ENCODE results near the gene TMPRSS11E. TPM values are rescaled to one million over a fixed set of nuclear protein-coding genes. Genes with fewer than 3 reads are reported as not detected.

TMPRSS11E gene
- polyA plus RNA-seq, 2 donors: 227 to 455 TPM

DNA sequence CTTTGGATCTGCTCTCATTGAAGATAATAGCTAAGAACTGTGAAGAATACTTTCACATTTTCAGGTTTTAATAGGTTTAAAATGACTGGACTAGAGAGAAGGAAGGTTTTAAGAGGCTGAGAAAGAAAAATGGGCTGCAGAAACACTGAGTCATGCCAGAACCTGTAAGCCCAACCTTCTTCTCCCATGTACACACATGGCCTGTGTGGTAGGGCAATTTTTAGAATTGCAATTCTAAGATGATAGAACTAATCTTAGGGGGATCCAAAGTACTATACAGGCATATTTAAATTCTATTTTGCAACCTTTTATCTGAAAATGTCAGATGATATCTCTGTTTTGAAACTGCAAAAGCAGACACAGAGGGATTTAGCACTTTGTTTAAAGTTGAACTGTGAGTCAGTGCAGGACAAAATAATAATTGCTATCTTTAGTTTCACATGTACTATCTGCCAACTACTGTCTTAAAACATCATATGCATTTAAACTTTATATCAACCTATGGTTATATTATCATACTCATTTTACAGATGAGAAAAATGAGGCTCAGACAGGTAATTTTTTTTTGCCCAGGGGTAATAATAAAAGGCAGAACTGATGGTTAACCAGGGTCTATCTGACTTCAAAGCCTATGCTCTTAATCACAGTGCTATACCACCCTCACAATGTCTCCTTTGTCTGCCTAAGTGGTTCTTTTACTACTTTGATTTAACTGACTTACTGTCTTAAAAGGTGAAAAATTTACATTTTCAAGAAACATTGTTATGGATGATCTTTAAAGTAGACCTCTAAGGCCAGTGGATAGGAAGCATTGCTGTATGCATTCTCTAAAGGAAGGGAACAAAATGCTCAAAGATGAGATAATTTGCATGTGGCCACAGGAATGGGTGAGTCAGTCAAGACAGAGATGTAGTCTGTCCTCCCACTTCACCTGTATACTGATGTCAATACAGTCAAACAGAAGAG is 4.3 kb downstream of the TMPRSS11E start:
- peak overlapping the region; percentile 22 to 63 for H3K27ac ChIP-seq (ENCODE audit: low read depth in 2 of 2, low read length in 1 of 2)
- H3K27me3 ChIP-seq (ENCODE audit: control insufficient read depth in 1 of 2, insufficient read depth in 2 of 2, low read length in 2 of 2): no peaks in the 10 kb centered on the region
- no peaks in the 10 kb centered on the region for H3K4me1 ChIP-seq (ENCODE audit: control insufficient read depth in 2 of 2, insufficient read depth in 2 of 2, low read length in 1 of 2)
- H3K4me3 ChIP-seq (ENCODE audit: low read depth in 1 of 2, low read length in 2 of 2): peak overlapping the region in 1 of 2 donors; percentile 57
- no peaks in the 10 kb centered on the region for H3K36me3 ChIP-seq (ENCODE audit: control insufficient read depth in 2 of 2, insufficient read depth in 2 of 2, low read length in 1 of 2)
- H3K9me3 ChIP-seq (ENCODE audit: control insufficient read depth in 2 of 2, insufficient read depth in 1 of 2, low read depth in 1 of 2, low read length in 1 of 2): no peaks in the 10 kb centered on the region

- WGBS, 2 donors: 70 to 76% methylated on average over 7 of the region's 7 CpGs
- Histone ChIP-seq H3K9me3 (ENCODE audit: control insufficient read depth in 2 of 2, insufficient read depth in 1 of 2, low read depth in 1 of 2, low read length in 1 of 2) (no peaks in the 10 kb centered on the region), H3K27me3 (ENCODE audit: control insufficient read depth in 1 of 2, insufficient read depth in 2 of 2, low read length in 2 of 2) (no peaks in the 10 kb centered on the region), H3K4me3 (ENCODE audit: low read depth in 1 of 2, low read length in 2 of 2) (no peak overlapping the region), H3K27ac (ENCODE audit: low read depth in 2 of 2, low read length in 1 of 2) (no peak overlapping the region), H3K36me3 (ENCODE audit: control insufficient read depth in 2 of 2, insufficient read depth in 2 of 2, low read length in 1 of 2) (no peaks in the 10 kb centered on the region), H3K4me1 (ENCODE audit: control insufficient read depth in 2 of 2, insufficient read depth in 2 of 2, low read length in 1 of 2) (no peaks in the 10 kb centered on the region)
Observed at GRCh38 chr4:68460085-68460484, 12.8 kb downstream of the TMPRSS11E start.

DNA sequence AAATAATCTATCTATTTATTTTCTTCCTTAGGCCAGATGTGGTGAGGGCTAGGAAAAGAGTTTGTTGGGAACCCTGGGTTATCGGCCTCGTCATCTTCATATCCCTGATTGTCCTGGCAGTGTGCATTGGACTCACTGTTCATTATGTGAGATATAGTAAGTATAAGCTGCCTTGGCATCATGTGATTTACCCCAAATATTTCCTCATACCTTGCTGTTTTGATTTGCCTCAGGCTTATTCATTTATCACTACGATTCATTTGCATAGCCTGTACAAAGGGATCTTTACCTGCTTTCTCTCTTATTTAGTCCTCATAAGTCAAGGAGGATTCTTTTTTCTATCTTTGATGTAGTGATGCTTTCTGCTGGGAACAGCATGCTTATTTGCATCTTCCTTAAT is 14.5 kb downstream of the TMPRSS11E start:
- WGBS, 2 donors: 72 to 75% methylated on average over 3 of the region's 3 CpGs
- Histone ChIP-seq H3K4me3 (ENCODE audit: low read depth in 1 of 2, low read length in 2 of 2) (no peak overlapping the region), H3K9me3 (ENCODE audit: control insufficient read depth in 2 of 2, insufficient read depth in 1 of 2, low read depth in 1 of 2, low read length in 1 of 2) (no peaks in the 10 kb centered on the region), H3K4me1 (ENCODE audit: control insufficient read depth in 2 of 2, insufficient read depth in 2 of 2, low read length in 1 of 2) (no peaks in the 10 kb centered on the region), H3K36me3 (ENCODE audit: control insufficient read depth in 2 of 2, insufficient read depth in 2 of 2, low read length in 1 of 2) (no peaks in the 10 kb centered on the region), H3K27me3 (ENCODE audit: control insufficient read depth in 1 of 2, insufficient read depth in 2 of 2, low read length in 2 of 2) (no peaks in the 10 kb centered on the region), H3K27ac (ENCODE audit: low read depth in 2 of 2, low read length in 1 of 2) (no peak overlapping the region)

- 88 to 91% methylated on average over 2 of the region's 2 CpGs for WGBS, 2 donors
- Histone ChIP-seq H3K27me3 (ENCODE audit: control insufficient read depth in 1 of 2, insufficient read depth in 2 of 2, low read length in 2 of 2) (no peaks in the 10 kb centered on the region), H3K9me3 (ENCODE audit: control insufficient read depth in 2 of 2, insufficient read depth in 1 of 2, low read depth in 1 of 2, low read length in 1 of 2) (no peaks in the 10 kb centered on the region), H3K4me1 (ENCODE audit: control insufficient read depth in 2 of 2, insufficient read depth in 2 of 2, low read length in 1 of 2) (no peaks in the 10 kb centered on the region), H3K36me3 (ENCODE audit: control insufficient read depth in 2 of 2, insufficient read depth in 2 of 2, low read length in 1 of 2) (no peaks in the 10 kb centered on the region), H3K4me3 (ENCODE audit: low read depth in 1 of 2, low read length in 2 of 2) (no peak overlapping the region), H3K27ac (ENCODE audit: low read depth in 2 of 2, low read length in 1 of 2) (no peak overlapping the region)
Observed at GRCh38 chr4:68462691-68463090, 15.4 kb downstream of the TMPRSS11E start.

DNA sequence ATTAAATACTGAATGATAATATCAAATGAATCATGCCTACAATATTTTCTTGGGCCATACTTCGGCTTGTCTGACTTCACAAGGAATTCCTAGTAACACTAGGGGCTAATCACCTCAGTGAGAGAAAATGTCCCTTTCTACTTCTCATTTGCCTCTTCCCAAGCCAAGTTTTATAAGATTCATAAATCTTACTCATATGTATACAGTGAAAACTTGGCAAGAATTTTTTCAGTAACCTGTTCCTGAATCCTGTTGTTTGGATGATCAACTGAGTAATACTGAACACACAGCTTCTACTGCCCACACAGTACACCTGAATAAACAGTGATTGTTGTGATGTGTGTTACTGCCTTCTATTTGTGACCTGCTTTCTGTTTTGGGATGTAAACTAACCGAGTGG is 16.5 kb downstream of the TMPRSS11E start:
- Histone ChIP-seq H3K27ac (ENCODE audit: low read depth in 2 of 2, low read length in 1 of 2) (no peak overlapping the region), H3K4me3 (ENCODE audit: low read depth in 1 of 2, low read length in 2 of 2) (no peak overlapping the region), H3K9me3 (ENCODE audit: control insufficient read depth in 2 of 2, insufficient read depth in 1 of 2, low read depth in 1 of 2, low read length in 1 of 2) (no peaks in the 10 kb centered on the region), H3K36me3 (ENCODE audit: control insufficient read depth in 2 of 2, insufficient read depth in 2 of 2, low read length in 1 of 2) (no peaks in the 10 kb centered on the region), H3K27me3 (ENCODE audit: control insufficient read depth in 1 of 2, insufficient read depth in 2 of 2, low read length in 2 of 2) (no peaks in the 10 kb centered on the region), H3K4me1 (ENCODE audit: control insufficient read depth in 2 of 2, insufficient read depth in 2 of 2, low read length in 1 of 2) (no peaks in the 10 kb centered on the region)
- WGBS, 2 donors: 26 to 43% methylated on average over 2 of the region's 2 CpGs

- Histone ChIP-seq H3K4me3 (ENCODE audit: low read depth in 1 of 2, low read length in 2 of 2) (no peak overlapping the region), H3K4me1 (ENCODE audit: control insufficient read depth in 2 of 2, insufficient read depth in 2 of 2, low read length in 1 of 2) (no peaks in the 10 kb centered on the region), H3K27me3 (ENCODE audit: control insufficient read depth in 1 of 2, insufficient read depth in 2 of 2, low read length in 2 of 2) (no peaks in the 10 kb centered on the region), H3K27ac (ENCODE audit: low read depth in 2 of 2, low read length in 1 of 2) (no peak overlapping the region), H3K9me3 (ENCODE audit: control insufficient read depth in 2 of 2, insufficient read depth in 1 of 2, low read depth in 1 of 2, low read length in 1 of 2) (no peaks in the 10 kb centered on the region), H3K36me3 (ENCODE audit: control insufficient read depth in 2 of 2, insufficient read depth in 2 of 2, low read length in 1 of 2) (no peaks in the 10 kb centered on the region)
- WGBS, 2 donors: 73 to 75% methylated on average over 1 of the region's 1 CpG
Observed at GRCh38 chr4:68465058-68465457, 17.8 kb downstream of the TMPRSS11E start.

GRCh38 chr4:68466185-68466584 is 18.9 kb downstream of the TMPRSS11E start:
- Histone ChIP-seq H3K4me3 (ENCODE audit: low read depth in 1 of 2, low read length in 2 of 2) (no peak overlapping the region), H3K36me3 (ENCODE audit: control insufficient read depth in 2 of 2, insufficient read depth in 2 of 2, low read length in 1 of 2) (no peaks in the 10 kb centered on the region), H3K27me3 (ENCODE audit: control insufficient read depth in 1 of 2, insufficient read depth in 2 of 2, low read length in 2 of 2) (no peaks in the 10 kb centered on the region), H3K9me3 (ENCODE audit: control insufficient read depth in 2 of 2, insufficient read depth in 1 of 2, low read depth in 1 of 2, low read length in 1 of 2) (no peaks in the 10 kb centered on the region), H3K4me1 (ENCODE audit: control insufficient read depth in 2 of 2, insufficient read depth in 2 of 2, low read length in 1 of 2) (no peaks in the 10 kb centered on the region), H3K27ac (ENCODE audit: low read depth in 2 of 2, low read length in 1 of 2) (no peak overlapping the region)
- 85 to 91% methylated on average over 2 of the region's 2 CpGs for WGBS, 2 donors

DNA sequence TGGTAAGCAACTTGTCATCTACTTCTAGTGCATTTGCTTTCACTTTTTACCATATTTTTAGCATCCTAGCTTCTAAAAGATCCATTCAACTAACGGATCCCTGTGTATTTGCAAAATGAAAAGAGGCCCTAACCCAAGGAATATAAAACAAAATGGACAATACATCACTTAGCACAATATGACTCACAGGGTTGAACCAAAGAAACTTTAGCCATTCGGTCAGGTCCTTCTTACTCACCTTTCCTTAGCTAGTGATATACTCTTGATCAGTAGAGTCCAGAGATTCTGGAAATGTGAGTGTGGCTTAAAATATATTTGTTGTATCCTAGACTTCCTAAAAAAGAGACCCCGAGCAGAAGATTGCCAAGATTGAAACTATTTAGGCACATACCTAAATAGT is 19.5 kb downstream of the TMPRSS11E start:
- Histone ChIP-seq H3K36me3 (ENCODE audit: control insufficient read depth in 2 of 2, insufficient read depth in 2 of 2, low read length in 1 of 2) (no peaks in the 10 kb centered on the region), H3K4me3 (ENCODE audit: low read depth in 1 of 2, low read length in 2 of 2) (no peak overlapping the region), H3K4me1 (ENCODE audit: control insufficient read depth in 2 of 2, insufficient read depth in 2 of 2, low read length in 1 of 2) (no peaks in the 10 kb centered on the region), H3K27ac (ENCODE audit: low read depth in 2 of 2, low read length in 1 of 2) (no peak overlapping the region), H3K9me3 (ENCODE audit: control insufficient read depth in 2 of 2, insufficient read depth in 1 of 2, low read depth in 1 of 2, low read length in 1 of 2) (no peaks in the 10 kb centered on the region), H3K27me3 (ENCODE audit: control insufficient read depth in 1 of 2, insufficient read depth in 2 of 2, low read length in 2 of 2) (no peaks in the 10 kb centered on the region)
- WGBS, 2 donors: 76 to 79% methylated on average over 3 of the region's 3 CpGs

GRCh38 chr4:68469482-68469881 is 22.2 kb downstream of the TMPRSS11E start:
- no peaks in the 10 kb centered on the region for H3K36me3 ChIP-seq (ENCODE audit: control insufficient read depth in 2 of 2, insufficient read depth in 2 of 2, low read length in 1 of 2)
- H3K4me1 ChIP-seq (ENCODE audit: control insufficient read depth in 2 of 2, insufficient read depth in 2 of 2, low read length in 1 of 2): no peaks in the 10 kb centered on the region
- no peak overlapping the region for H3K27ac ChIP-seq (ENCODE audit: low read depth in 2 of 2, low read length in 1 of 2)
- no peak overlapping the region for H3K4me3 ChIP-seq (ENCODE audit: low read depth in 1 of 2, low read length in 2 of 2)
- H3K9me3 ChIP-seq (ENCODE audit: control insufficient read depth in 2 of 2, insufficient read depth in 1 of 2, low read depth in 1 of 2, low read length in 1 of 2): no peaks in the 10 kb centered on the region
- H3K27me3 ChIP-seq (ENCODE audit: control insufficient read depth in 1 of 2, insufficient read depth in 2 of 2, low read length in 2 of 2): no peaks in the 10 kb centered on the region

DNA sequence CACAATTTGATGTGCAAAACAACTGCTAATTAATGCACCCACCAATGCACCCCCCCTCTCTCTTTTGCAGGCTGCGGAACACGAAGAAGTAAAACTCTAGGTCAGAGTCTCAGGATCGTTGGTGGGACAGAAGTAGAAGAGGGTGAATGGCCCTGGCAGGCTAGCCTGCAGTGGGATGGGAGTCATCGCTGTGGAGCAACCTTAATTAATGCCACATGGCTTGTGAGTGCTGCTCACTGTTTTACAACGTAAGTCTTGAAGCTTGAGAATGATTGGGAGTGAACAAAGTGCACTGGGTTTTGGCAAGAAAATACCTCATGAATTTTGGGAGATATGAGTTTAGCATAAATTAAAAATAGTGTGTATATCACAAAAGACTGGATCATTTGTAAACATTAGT is 28.9 kb downstream of the TMPRSS11E start:
- Histone ChIP-seq H3K27ac (ENCODE audit: low read depth in 2 of 2, low read length in 1 of 2) (no peak overlapping the region), H3K9me3 (ENCODE audit: control insufficient read depth in 2 of 2, insufficient read depth in 1 of 2, low read depth in 1 of 2, low read length in 1 of 2) (no peaks in the 10 kb centered on the region), H3K4me3 (ENCODE audit: low read depth in 1 of 2, low read length in 2 of 2) (no peak overlapping the region), H3K4me1 (ENCODE audit: control insufficient read depth in 2 of 2, insufficient read depth in 2 of 2, low read length in 1 of 2) (no peaks in the 10 kb centered on the region), H3K36me3 (ENCODE audit: control insufficient read depth in 2 of 2, insufficient read depth in 2 of 2, low read length in 1 of 2) (no peaks in the 10 kb centered on the region), H3K27me3 (ENCODE audit: control insufficient read depth in 1 of 2, insufficient read depth in 2 of 2, low read length in 2 of 2) (no peaks in the 10 kb centered on the region)
- 73 to 77% methylated on average over 5 of the region's 5 CpGs for WGBS, 2 donors

Data from esophagus (tissue), 2 donors.